CD4-positive, alpha-beta T cell treated with Interleukin-4 for 4 hours (primary cell): ENCODE data around the gene RRAGD.

Source experiments
- DNase-seq: peaks from one replicate; pipeline ENCODE4 v3.0.0-alpha.2; 2020

Gene RRAGD

DNA sequence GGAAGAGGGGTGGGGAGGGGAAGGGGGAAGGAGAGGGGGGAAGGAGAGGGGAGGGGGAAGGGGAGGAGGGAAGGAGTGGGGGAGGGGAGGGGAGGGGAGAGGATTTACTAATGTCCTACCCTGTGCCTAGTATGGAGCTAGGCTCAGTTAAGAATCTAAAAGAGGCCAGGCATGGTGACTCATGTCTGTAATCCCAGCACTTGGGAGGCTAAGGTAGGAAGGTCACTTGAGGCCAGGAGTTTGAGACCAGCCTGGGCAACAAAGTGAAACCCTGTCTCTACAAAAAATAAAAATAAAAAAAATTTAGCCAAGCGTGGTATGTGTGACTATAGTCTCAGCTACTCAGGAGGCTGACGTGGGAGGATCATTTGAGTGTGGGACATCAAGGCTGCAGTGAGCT, 72.5 kb downstream of the RRAGD start:
- no peak for DNase-seq

DNA sequence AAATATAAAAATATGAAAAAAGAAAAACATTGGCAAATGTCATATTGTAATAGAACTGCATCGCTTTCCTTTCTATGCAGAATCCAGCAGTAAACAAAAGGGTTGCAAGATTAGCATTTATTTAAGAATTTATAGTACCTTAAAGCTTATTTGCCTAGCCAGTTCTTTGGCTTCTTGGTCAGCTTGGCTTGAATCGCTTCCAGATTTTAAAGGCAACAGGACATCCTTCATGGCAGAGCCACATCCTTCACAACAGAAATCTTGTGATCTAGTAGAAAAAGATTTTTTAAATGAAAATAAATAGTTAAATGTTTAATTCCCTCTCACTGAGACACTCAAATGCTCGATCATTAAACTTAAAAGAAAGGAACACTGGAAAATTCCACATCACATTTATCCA, 76.9 kb downstream of the RRAGD start:
- no peak for DNase-seq

DNA sequence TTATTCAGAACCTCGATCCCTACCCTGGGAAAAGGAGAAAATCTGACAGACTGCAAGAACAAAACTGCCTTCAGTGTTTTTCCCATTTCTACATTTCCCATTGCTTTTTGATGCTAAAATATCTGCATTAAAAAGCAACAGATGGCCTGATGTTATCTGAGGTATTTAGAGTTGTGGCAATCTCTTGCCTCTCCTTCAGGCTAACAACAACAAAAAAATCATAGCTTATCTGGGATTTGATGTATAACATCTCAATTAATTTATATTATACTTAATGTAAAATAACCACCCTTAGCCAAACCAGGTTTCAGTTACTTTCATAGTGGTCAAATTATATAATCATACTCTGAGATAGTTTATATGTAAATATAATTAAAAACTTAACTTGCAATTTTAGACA, 81.2 kb downstream of the RRAGD start:
- DNase-seq: no peak

DNA sequence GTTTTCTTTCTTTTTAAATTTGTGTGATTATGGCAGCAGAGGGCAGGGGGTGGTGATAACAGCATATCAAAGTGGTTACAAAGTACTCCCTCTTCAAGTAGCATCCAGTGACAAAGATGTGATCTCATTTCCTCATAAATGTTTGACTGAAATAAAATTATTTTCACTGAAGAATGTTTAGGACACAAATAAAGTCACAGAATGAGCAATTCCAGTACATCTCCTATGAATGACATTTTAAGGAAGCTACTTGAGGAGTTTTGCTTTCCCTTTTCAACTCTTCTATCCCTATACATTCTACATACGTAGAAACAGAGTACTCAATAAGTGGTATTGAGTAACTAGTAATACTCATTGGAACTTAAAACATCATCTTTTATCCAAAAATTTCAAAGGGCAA, 83.1 kb downstream of the RRAGD start:
- no peak for DNase-seq

DNA sequence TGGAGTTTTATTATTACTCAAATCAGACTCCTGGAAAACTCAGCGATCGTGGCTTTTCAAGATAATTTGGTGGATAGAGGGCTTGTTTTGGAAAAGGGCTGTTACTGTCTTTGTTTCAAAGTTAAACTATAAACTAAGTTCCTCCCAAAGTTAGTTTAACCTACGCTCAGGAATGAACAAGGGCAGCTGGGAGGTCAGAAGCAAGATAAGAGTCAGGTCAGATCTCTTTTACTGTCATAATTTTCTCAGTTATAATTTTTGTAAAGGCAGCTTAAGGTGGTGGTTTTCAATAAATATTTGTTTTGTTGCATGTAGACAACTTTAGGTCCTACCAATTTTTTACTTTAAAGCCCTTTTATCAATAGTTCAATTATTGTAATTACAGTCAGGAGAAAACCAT, 87.8 kb downstream of the RRAGD start:
- no peak for DNase-seq

DNA sequence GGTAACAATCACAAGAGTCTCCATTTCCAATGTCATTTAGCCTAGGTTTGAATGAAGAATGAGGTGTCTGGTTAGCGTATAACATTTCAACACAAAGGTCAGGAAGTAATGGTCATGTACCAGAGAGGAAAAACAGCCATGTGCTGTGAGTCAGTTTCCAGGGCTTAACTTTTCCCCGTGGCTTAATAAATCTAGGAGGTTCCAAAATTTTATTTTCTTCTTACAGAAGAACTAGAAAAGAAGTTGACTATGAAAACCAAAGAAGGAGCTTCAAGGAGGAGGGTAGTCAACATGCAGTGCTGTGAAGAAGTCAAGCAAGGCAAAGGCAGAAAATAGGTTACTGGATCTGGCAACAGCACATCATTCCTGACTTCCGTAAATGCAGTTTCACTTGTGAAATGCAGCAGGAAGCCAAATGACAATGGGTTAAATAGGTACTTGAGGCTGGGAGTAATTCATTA, 88.5 kb downstream of the RRAGD start:
- no peak for DNase-seq

DNA sequence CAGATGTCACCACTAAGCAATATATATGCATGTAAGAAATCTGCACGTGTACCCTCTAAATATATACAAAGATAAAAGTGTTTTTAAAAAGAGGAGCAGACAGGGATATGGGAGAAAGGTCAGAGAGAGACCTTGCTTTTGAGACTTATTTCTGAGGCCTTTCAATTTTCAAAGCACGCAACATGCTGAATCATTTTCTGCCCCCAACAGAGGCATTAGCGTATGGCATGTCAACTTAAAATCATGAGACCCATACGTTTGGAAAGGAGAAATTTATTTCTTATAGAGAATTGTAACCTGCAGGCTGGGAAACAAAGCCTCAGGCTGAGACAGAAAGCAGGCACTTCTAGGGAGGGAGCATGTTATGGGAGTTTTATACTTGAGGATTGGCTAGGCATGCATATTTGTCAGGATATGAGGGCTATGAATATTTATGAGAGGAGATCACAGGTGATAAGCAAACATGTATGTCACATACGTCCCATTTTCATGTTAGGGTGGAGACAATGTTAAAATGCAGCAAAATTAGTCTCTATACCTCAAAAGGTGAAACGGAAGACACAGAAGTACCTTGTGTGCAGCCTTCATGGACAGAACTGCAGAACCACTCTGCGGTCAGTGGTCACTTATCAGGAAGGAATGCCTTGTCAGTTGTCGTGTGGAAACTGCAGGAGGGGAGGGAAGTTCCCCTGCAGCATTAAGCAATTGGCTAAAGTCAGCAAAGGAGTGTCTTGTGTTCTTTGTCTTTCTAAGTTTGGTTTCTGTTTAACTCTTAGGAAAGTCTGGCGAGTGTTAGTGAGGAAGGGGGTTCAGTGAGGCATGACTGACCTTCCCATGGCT, 90.7 kb downstream of the RRAGD start:
- no peak for DNase-seq

DNA sequence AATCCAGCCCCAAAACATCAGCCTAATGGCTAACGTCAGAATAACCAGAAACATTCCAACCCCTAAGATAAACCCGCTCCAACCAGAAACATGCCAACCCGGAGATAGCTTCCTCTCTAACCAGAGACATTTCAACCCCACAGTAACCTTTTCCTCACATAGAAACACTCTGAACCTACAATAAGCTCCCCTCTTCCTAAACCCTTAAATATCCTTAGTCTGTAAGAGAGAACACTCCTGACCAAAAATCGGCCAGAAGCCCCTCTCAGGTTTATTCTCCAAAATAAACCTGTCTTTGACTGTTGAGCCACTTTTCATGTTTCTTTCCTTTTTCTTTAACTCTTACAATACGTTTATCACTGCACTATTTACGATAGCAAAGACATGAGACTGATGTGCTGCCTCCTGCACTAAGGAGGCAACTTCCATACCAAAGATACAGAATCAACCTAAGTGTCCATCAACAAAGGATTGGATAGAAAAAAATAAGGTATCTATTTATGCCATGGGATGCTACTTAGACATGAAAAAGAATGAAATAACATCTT, 92.0 kb downstream of the RRAGD start:
- DNase-seq: no peak

DNA sequence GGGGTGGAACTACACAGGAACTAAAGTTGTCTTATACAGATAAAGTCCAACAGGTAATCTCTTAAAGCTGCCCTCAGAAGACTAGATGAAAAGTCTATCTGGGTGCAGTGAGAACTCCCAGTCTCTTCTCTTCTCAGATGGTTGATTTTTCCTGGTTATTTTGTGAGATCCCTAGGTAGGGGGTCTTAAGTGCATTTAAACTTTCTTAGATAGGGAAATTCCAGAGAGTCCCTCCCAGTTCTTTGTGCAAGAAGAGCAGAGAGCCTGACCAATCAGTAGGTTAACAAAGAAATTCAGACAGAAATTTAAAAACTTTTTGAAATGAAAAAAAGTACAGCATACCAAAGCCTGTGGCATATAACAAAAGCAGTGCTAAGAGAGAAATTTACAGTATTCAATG, 95.0 kb downstream of the RRAGD start:
- DNase-seq: no peak

DNA sequence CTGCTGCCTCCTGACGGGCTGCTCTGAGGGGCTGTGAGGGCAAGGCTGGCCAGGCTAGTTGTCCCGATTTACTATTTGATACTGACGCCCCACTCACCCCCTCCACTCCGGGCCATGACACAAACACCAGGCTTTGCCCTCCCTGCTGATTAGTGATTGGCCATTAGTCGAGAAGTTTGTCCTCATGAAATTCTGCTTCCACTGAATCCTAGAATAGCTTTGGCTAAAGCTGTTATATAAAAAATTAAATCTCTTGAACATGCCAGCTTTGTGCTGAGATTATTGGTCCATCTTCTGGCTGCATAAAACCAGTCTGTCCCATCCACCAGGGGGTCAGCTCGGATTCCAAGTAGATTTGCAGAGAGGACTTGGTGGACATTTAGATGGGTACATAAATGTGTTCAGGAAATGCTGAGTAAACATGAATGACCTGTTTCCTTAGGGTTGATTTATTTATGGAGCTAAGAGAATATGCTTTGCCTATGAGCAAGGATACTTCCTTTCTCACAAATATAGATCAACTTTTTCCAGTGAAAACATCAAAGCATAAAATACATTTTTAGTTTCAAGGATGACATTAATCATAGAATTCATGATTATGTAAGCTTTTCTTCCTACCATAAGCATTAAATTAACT, 96.7 kb downstream of the RRAGD start, which contains the start of gene GABRR2:
GABRR2 (minus strand) TSS at position 51 of the 637 bp plus-strand sequence. CDS start 134 bp downstream, outside the sequence.
- DNase-seq: no peak

DNA sequence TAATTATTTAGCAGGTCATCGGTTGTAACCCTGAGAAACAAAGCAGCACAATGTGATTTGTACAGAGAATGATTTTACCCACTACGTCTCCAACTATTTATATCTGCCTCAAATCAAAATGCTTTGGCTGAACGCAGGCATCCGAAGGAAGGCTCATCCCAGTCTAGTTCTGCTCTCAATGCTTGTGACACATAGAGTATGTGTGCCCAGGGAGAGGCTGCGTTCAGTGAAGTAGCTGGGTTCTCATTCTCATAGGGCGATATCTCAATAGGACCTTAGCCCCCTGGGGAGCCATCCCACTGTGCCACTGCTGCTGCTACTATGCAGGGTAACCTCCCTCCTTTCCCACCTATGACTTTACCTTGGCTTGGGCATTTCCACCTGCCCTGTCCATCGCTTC, 97.4 kb downstream of the RRAGD start:
- DNase-seq: no peak
